ENCODE data around the gene PFKFB3. TPM values are rescaled to one million over a fixed set of nuclear protein-coding genes. Genes with fewer than 3 reads are reported as not detected.

PFKFB3 gene
- total RNA-seq, 1 donor from 2014 or later = 64.5 TPM

GRCh38 chr10:6299743-6300105 lies 97.0 kb downstream of the PFKFB3 start:
- peak overlapping the region; percentile 91 for H3K27ac Mint-ChIP-seq
- H3K27me3 Mint-ChIP-seq = peaks cover 2% of the 10 kb centered on the region
- H3K4me3 Mint-ChIP-seq (ENCODE audit: low read depth) = no peak overlapping the region

DNA sequence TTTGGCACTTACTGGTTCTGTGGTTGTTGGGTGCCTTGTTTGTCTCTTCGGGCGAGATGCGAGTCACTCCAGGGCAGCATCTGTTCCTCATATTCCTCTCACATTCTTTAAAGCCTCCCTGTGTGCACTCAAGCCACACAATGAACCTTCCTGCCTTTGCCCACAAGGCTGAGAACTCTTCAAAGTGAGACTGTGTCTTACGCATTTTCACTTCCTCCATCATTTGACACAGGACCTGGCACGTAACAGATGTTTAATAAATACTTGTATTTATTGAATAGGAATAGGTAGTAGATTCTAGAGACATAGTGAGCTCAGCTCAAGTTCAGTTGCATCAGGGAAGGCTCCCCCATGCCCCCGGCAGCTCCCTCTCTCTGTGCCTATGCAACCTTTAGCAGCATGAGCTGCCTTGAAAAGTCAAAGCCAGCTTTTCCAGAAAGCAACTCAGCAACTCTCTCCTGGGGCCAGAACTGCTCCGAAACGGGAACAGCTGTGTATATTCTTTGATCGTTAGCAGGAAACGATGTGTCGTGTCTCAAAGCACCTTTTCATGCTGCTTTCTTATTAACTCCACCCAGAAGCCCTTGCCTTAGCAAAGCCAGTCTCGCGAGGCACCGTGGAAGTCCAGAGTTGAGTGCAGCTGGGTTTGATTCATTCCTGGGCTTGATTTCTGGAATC lies 97.5 kb downstream of the PFKFB3 start:
- H3K27me3 Mint-ChIP-seq = peaks cover 2% of the 10 kb centered on the region
- TF ChIP-seq CTCF (IDR thresholded peaks at IDR 0.05; ENCODE audit: unreplicated experiment) = no peak
- H3K36me3 Mint-ChIP-seq (ENCODE audit: insufficient read depth) = peaks cover 2% of the 10 kb centered on the region
- no peaks in the 10 kb centered on the region for H3K9me3 Mint-ChIP-seq (ENCODE audit: low read depth)
- no peak overlapping the region for H3K4me3 Mint-ChIP-seq (ENCODE audit: low read depth)
- H3K27ac Mint-ChIP-seq = peak overlapping the region; percentile 81
- peaks cover 47% of the 10 kb centered on the region for H3K4me1 Mint-ChIP-seq (ENCODE audit: low read depth)
- no peak for DNase-seq (ENCODE audit: low spot score, unreplicated experiment)

More at GRCh38 chr10:6299743-6300105, 97.0 kb downstream of the PFKFB3 start:
- H3K4me1 Mint-ChIP-seq (ENCODE audit: low read depth) = peaks cover 47% of the 10 kb centered on the region
- H3K36me3 Mint-ChIP-seq (ENCODE audit: insufficient read depth) = peaks cover 5% of the 10 kb centered on the region
- no peaks in the 10 kb centered on the region for H3K9me3 Mint-ChIP-seq (ENCODE audit: low read depth)
- TF ChIP-seq CTCF (IDR thresholded peaks at IDR 0.05; ENCODE audit: unreplicated experiment) = no peak
- no peak for DNase-seq (ENCODE audit: low spot score, unreplicated experiment)

DNA sequence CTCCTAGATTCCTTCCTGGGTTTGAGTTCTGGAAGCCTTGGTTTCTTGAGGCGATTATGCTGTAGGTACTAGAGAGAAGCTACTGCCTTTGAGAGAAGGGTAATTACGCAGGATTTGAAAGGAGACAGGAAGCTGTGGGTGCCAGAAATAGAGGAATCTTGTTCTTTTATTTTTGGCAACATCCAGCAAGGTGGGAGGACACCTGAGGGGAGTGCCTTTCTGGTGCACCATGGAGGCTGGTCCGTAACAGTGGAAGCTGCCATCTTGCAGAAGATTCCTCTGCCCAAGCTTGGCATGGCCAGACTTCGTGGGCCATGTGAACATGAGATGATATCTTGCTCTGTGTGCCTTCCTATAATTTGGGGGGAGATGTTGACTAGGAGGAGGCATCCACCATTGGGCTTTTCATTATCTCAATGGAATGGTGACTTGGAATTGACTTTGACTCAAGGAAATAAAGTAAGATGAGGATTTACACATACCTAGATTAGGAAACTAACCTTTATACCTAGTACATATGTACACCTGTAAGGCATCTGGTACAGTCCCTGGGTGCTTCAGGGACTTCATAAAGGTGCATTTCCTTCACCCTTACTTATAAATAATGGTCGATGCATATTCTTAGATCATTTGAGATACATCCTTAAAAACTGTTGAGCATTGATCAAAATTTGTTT lies 98.2 kb downstream of the PFKFB3 start:
- no peak overlapping the region for H3K4me3 Mint-ChIP-seq (ENCODE audit: low read depth)
- peaks cover 2% of the 10 kb centered on the region for H3K27me3 Mint-ChIP-seq
- DNase-seq (ENCODE audit: low spot score, unreplicated experiment) = no peak
- peaks cover 51% of the 10 kb centered on the region for H3K4me1 Mint-ChIP-seq (ENCODE audit: low read depth)
- no peak overlapping the region for H3K27ac Mint-ChIP-seq
- TF ChIP-seq CTCF (IDR thresholded peaks at IDR 0.05; ENCODE audit: unreplicated experiment) = no peak
- H3K9me3 Mint-ChIP-seq (ENCODE audit: low read depth) = no peaks in the 10 kb centered on the region
- H3K36me3 Mint-ChIP-seq (ENCODE audit: insufficient read depth) = peaks cover 2% of the 10 kb centered on the region

- Mint-ChIP-seq H3K9me3 (ENCODE audit: low read depth) (no peaks in the 10 kb centered on the region), H3K27me3 (peaks cover 2% of the 10 kb centered on the region), H3K27ac (no peak overlapping the region), H3K4me1 (ENCODE audit: low read depth) (peaks cover 52% of the 10 kb centered on the region), H3K36me3 (ENCODE audit: insufficient read depth) (peaks cover 2% of the 10 kb centered on the region), H3K4me3 (ENCODE audit: low read depth) (no peak overlapping the region)
- no peak for TF ChIP-seq CTCF (IDR thresholded peaks at IDR 0.05; ENCODE audit: unreplicated experiment)
- DNase-seq (ENCODE audit: low spot score, unreplicated experiment) = no peak
These were observed 98.8 kb downstream of the PFKFB3 start for GRCh38 chr10:6301488-6302075.

Other genes starting within 250 kb of the PFKFB3 start
- gene IL15RA, start 225.4 kb upstream of the PFKFB3 start, total RNA-seq = 0.48 and 1.5 TPM in 2 replicates
- not detected in 2 replicates for gene IL2RA, start 140.6 kb upstream of the PFKFB3 start, total RNA-seq
- gene RBM17, start 113.9 kb upstream of the PFKFB3 start, total RNA-seq = 122 and 138 TPM in 2 replicates

Measured in progenitor cell of endocrine pancreas (in vitro differentiated cells).